GM21825 (cell line): ENCODE data around the gene KCNQ5.
A peak's percentile ranks its signal among the peaks of the same experiment; 100 is the strongest.
"Not testable (repeated sequence)": the region's sequence is repeated elsewhere in the genome, so short reads cannot be mapped to it uniquely, and the experiment has no call there.

Experiments used
- ATAC-seq: cut with Tn5 transposase; IDR thresholded peaks from one replicate; pipeline ENCODE4 v1.9.1; 2021; ENCODE audit warnings: mild to moderate bottlenecking, moderate library complexity; ENCODE audit not compliant: unreplicated experiment

The KCNQ5 gene

DNA sequence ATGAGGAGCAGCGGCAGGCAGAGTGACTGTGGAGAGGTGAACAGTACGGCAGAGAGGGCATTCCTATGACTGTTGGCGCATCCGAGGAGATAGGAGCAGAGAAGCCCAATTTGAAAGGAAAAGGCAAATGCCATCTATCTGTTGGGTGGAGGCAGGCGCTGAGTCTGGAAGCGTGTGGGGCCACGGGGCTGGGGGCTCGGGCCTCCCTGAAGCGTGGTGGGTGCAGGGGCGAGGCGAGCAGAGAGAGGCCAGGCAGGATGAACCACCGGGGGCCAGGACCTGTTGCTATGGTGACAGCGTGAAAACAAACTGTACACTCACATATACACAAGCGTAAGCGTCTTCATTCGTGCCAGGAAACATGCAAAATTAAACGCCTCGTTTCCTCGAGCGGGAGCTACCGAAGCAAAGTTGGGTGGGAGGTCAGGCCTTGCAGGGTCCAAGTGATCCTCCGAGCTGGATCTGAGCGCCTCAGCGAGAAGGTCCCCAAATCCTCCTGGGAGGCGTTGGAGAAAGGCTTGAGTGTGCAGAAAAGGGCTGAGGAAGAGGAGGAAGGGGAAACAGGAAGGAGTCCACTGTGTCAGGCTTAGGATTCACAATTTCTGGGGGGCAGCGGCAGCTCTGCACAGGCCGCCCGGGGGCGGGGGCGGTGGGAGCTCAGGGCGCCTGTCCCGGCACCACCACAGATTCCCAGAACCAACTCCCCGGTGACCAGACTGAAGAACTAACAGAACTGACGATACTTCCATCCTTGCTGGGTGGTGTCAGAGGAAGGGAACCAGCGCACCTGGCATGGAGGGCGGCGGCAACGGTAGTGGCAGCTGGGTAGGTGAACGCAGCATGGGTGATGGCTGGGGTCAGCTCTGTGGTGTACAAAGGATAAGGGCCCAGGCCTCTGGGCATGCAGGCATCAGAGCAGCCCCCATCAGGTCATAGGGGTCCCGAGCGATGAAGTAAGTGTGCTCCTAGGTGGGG lies 535.2 kb downstream of the KCNQ5 start:
- ATAC-seq: no peak

DNA sequence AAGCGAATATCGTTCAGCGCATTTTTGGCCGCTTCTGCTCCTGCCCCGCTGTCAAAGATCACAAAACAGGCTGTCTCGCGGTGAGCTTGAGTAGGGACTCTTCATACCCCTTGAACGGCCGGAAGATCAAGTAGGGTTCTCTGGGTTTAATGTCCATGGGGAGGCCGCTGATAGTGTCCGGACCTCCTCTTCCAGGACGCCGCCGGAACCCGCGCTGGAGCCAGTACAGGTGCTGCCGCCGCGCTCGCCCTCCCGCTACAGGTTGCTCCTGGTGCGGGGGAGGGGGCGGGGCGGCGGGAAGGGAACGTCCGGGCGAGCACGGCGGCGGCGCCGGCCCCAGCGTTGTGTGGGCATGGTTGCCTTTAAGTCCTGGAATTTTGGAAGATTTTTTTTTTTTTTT lies 536.0 kb downstream of the KCNQ5 start:
- ATAC-seq: no peak

DNA sequence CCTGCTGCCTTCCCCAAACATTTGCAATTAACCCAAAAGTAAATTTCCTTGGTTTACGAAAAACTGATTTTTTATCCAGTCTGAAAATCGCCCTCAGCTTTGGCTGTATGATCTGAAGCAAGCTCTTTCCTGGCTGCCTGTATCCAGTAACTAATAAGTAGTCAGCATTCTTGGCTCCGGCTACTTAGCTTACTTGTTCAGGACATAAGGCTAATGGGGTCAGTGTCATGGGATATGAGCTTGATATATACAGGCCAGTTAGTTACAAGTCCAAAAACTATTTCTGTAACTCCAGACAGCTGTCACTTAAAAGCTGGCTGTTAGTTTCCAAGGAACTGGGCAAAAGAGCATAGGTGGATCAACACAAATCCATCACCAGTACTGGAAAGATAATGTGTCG lies 547.2 kb downstream of the KCNQ5 start:
- ATAC-seq: no peak

DNA sequence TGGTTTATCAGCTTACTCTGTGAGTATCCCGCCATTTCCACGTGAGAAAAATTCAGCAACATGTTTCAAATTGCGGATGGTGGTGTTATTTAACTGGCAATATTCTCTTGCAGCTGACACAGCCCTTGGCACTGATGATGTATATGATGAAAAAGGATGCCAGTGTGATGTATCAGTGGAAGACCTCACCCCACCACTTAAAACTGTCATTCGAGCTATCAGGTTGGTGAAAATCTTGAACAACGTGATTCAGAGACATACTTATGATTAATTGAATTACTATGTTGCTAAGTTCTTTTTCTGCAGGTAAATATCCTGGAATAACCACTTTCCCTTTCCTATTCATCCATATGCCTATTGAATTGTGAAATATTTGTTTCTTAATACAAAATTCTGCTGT lies 547.8 kb downstream of the KCNQ5 start:
- no peak for ATAC-seq

DNA sequence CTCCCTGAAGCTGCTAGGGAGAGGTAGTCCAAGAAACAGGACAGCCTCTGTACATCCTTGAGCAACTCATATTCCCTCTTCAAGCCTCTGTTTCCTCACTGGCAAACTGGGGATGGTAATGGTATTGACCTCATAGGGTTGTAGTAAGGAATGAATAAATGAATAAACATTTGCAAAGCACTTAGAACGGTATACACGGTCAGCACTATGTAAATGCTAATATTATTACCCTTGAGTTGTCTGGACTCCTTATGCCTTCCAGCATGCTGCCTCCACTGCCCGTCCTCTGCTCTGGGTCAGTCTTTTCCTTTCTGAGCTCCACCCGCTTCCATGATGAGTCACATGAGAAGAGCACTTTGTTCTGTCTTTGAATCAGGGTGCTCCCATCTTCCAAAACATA lies 552.8 kb downstream of the KCNQ5 start:
- no peak for ATAC-seq

DNA sequence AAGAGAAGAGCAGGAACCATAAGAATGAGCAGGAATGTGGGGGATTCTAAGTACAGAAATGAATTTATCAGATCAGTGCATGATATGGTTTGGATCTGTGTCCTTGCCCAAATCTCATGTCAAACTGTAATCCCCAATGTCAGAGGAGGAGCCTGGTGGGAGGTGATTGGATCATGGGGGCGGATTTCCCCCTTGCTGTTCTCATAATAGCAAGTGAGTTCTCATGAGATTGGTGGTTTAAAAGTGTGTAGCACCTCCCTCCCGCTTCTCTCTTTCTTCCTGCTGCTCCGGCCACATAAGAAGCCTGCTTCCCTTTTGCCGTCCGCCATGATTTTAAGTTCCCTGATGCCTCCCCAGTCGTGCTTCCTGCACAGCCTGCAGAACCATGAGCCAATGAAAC lies 554.2 kb downstream of the KCNQ5 start:
- ATAC-seq: no peak

DNA sequence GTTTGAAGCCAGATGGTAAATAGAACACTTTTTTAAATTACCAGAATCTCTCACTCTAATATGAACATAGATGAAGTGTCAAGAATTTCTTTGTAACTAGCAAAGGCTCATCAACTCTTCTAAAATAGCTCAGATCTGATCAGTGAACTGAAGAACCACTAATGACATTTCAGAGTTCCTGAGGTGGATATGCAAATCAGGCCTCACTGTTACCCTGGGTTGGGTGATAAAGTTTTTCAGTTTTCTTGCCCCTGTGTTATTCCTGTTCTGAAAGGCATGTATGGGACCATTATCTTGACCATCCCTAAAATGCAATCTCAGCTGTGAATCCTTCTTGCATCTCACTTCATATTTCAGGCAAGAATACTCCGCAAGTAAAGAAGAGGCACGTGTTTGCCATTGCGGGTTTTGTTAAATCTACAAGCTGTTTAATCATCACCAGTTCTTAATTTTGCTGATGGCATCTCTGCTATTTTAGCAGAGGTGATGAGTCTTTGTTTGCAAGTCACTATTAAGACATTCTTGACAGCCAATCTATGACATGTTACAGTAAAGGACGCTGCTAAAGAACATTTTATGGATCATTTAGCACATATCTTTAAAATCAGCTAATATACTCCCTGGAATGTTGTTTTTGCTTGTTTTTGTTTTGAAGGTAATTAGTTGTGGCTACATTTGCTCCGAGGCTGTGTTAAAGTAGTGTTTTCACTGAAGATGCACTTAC lies 555.5 kb downstream of the KCNQ5 start:
- ATAC-seq: peak; percentile 68

DNA sequence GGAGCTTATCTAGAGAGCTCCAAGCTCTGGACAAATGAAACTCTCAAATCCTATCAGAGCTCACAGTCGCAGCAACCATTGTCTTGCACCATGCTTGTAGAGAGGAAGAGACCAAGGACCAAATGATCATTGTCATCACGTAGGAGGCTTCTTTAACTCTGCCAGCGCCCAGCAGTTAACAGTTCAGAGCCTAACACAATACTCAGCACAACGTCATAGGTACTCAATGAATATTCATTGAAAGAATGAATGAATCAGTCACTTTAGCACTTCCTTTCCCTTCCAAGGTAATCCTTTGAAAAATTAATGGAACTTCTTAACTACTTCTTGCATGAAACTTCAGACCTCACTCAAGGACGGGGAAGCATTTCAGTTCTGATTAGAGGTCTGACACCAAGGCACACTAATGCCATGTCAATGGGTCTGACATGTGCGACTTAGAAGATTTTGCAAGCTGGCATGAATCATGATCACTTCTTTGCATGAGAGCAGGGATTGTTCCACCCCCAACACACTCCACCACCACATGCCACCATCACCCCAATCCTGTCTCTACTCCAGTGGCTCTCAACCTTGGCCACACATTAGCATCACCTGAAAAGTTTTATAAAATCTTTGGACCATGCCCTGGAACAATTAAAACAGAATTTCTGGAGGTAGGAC lies 558.3 kb downstream of the KCNQ5 start:
- ATAC-seq: no peak

DNA sequence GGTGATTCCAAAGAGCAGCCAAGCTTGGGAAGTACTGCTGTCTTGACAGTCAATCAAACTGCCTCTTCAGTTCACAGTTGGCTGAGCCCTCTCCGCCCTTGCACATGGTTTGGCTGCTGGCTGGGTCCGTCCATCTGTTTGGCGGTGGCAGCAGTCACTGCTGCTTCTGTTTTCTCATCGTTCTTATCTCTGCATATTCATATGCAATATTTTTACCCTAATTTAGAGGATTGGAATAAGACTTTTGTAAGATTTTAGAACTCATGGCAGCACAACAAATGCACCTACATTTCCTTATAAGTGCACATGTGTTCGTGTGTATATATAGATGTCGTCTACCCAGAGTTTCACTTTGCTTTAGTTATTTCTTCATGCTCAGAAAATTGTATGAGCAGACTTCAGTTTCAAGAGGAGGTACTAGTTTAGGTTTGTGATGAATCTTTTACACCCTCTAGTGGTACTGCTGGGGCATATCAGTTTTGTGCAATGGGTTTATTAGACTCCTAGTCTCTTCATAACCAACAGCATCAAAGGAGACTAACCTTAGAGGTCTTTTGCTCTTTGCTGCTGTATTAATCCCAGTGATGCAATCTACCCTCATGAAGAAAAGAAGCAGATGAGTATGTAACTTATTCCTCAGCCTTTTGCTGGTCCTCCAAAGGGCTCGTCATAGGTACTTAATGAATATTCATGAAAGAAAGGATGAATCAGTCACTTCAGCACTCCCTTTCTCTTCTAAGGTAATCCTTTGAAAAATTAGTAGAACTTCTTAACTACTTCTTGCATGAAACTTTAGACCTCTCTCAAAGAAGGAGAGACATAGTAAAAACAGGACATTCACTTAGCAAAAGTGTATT lies 559.1 kb downstream of the KCNQ5 start:
- peak; percentile 80 for ATAC-seq

DNA sequence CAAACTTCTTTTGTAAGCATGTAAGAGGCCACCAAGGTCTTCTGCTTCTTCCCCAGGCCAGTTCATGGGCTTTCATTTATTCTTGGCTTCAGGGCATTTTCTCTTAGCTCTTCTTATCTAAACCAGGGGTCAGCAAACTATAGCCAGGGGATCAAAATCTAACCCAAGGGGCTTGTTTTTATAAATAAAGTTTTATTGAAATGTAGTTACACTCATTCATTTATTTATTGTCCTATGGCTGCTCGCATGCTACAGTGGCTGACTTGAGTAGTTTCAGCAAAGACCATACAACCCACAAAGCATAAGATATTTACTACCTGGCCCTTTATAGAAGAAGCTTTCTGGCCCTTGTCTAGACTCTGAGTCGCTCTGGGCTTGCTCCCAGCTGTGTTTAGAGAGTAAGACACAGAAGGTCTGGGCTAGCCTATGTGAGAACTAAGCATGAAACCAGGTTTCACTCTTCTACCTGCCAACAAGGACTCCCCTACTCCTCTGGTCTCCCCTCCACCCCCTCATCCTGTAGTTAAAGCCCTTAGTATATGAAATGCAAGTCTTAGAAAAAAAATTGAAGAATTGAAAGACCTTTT lies 560.2 kb downstream of the KCNQ5 start:
- no peak for ATAC-seq

DNA sequence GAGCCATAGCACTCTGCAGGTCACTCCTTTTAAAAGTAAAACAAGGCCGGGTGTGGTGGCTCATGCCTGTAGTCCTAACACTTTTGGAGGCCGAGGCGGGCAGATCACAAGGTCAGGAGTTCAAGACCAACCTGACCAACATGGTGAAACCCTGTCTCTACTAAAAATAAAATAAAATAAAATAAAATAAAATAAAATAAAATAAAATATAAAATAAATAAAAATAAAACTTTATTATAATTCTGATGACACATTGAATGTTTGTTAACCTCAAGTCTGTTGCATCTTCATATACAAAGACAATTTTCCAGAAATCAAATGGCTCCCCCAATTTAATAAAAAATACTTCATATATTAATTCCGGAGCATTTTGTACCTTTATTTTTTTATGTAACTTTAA lies 571.4 kb downstream of the KCNQ5 start:
- ATAC-seq: not testable (repeated sequence)

DNA sequence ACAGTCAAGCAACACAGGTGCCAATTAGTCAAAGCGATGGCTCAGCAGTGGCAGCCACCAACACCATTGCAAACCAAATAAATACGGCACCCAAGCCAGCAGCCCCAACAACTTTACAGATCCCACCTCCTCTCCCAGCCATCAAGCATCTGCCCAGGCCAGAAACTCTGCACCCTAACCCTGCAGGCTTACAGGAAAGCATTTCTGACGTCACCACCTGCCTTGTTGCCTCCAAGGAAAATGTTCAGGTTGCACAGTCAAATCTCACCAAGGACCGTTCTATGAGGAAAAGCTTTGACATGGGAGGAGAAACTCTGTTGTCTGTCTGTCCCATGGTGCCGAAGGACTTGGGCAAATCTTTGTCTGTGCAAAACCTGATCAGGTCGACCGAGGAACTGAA lies 572.9 kb downstream of the KCNQ5 start:
- no peak for ATAC-seq

DNA sequence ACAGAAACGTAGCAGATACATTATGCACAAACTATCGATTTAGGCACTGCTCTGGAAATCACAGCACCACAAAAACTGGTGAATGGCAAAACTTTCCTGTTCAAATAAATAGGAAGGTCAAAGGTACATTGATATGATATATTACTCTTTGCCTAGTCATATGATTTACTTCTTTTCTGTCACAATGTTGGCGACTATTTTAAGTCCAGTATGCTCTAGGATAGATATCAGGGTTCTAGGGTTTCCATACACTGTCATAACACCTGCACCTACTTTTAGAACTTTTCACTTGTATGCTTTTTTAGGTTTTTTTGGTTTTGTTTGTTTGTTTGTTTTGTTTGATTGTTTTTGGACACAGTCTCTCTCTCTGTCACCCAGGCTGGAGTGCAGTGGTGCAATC lies 578.4 kb downstream of the KCNQ5 start:
- ATAC-seq: no peak

DNA sequence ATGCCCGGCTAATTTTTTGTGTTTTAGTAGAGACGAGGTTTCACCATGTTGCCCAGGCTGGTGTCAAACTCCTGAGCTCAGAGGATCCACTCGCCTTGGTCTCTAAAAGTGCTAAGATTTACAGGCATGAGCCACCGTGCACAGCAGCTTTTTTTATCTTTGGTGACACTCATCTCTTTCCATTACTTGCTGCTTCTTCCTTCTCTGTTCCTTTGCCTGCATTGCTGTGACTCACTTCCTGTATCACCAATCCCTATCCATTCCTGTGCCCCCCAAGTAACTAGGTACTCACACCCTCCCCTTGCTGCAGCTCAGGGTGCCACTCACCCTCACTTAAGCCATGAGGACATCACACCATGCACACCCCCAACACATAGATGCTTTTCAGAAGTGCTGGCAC lies 578.9 kb downstream of the KCNQ5 start:
- no peak for ATAC-seq

DNA sequence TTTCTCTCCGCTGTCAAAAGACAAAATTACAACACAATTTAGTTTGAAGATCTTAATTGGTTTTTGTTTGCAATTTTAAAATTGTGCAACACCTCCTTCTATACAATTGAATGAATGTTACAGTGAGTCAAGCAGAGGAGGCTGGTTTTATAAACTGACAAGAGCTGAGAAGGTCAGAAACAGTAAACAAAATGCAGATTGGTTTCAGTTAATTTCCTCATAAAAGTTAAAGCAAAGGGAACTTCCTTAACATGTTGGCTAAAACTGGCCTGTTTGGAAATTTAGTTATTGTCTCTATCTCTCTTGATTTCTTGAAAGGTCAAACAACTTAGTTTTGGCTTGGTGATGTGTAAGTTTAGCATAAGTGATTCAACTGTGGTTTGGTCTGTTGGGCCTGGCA lies 581.2 kb downstream of the KCNQ5 start:
- no peak for ATAC-seq

DNA sequence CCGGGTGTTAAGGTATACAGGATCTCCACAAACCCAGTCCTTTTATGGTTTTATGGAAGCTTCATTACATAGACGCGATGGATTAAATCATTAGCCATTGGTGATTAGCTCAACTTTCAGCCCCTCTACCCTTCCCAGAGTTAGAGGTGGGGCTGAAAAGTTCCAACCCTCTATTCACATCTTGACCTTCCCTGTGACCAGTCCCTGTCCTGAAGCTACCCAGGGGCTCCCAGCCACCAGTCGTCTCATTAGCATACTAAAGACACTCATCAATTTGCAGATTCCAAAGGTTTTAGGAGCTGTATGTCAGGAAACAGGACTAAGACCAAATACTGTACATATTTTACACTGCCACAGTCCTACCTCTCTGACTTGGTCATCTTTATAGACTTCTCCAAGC lies 582.4 kb downstream of the KCNQ5 start:
- no peak for ATAC-seq

DNA sequence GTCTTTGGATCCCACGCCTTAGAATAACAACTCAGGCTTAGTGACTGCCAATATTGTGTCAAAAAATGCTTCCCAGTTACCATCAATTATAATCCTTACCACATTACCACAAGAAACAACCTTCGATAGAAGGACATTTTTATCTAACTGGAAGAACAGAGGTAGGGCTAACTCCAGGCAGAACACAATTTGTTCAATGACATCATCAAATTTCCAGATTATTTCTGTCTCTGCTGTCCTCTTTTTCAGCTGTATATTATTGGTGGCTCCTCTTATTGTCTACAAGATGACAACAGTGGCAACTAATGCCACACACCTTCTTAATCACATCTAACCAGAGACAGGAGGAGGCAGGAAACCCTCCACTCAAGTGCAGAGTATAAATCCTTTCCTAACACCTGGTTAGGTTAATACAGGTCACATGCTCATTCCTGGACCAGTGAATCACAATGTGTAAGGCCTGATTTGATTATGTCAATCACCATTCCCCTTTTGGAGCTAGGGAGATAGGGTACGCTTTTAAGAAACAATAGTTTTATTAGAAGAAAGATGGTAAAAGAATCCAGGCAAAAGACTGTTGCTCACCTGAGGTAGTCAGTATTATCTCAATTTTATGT lies 585.5 kb downstream of the KCNQ5 start:
- ATAC-seq: no peak

DNA sequence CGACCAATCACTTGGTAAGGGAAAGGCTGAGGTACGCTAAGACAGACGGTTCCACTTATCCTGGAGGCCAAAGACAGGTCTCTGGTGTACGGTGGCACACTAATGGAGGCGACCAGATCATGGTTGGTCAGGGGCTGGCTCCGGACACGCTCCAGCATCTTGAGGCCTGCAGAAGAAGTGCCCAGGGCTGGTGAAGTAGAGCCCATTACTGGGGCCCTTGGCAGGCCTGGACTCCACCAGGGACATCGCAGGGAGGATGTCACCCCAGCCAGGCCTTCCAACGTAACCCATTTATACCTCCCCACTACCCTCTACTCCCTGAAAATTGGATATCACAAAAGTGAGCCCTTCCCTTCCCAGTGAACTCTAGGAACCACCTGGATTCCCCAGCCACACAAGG lies 587.3 kb downstream of the KCNQ5 start:
- ATAC-seq: no peak

DNA sequence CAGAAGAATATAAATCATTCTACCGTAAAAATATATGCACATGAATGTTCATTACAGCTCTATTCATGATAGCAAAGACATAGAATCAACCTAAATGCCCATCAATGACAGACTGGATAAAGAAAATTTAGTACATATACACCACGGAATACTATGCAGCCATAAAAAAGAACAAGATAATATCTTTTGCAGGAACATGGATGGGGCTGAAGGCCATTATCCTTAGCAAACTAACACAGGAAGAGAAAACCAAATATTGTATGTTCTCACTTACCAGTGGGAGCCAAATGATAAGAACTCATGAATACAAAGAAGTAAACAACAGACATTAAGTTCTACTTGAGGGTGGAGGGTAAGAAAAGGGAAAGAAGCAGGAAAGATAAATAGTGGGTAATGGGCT lies 595.0 kb downstream of the KCNQ5 start:
- no peak for ATAC-seq

DNA sequence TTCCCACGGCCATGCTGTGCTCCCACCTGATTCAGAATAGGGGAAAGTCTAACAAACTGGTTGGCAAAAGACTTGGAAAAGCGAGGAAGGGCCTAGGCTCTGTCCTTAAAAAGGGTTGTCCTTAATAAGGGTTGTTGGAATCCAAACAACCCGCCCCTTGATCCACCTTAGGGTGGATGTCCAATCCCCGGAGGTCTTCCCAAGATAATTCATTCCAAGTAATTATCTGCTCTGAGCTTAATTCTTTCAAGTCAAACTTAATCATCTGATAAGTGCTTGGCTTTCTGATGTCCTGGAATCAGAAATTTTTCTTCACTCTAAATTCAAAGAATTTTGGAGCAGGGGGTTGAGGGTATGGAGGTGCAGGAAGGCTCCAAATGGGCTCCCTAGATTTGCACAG lies 603.5 kb downstream of the KCNQ5 start, which contains the start of gene KHDC1L:
TSS of gene KHDC1L (minus strand) at position 101 of the 400 bp plus-strand sequence. CDS start at position 13, 88 bp downstream.
- ATAC-seq: no peak
